Measurements from ENCODE around the gene PSMB3. TPM values are rescaled to one million over a fixed set of nuclear protein-coding genes. Genes with fewer than 3 reads are reported as not detected.

Gene PSMB3
- total RNA-seq, 2 experiments from 2014 or later = 182 to 189 TPM

- Mint-ChIP-seq H3K36me3 (peaks cover 5% of the 10 kb centered on the region), H3K9me3 (no peaks in the 10 kb centered on the region), H3K4me3 (peak overlapping the region; percentile 93), H3K4me1 (peaks cover 45% of the 10 kb centered on the region), H3K27ac (peak overlapping the region; percentile 12), H3K27me3 (no peaks in the 10 kb centered on the region)
- ATAC-seq (ENCODE audit: low read depth) (no peak), DNase-seq (no peak)
- POLR2A ChIA-PET = interaction anchor here (1.3 to 2.3 kb wide), 2 partner anchors 12 to 28 kb away, joined by 3 to 18 read pairs; partner anchors contain the start of gene MLLT6
Measured at GRCh38 chr17:38732376-38733281, 19.9 kb upstream of the PSMB3 start.

GRCh38 chr17:38733282-38733981 is 19.1 kb upstream of the PSMB3 start:
- H3K27me3 Mint-ChIP-seq = no peaks in the 10 kb centered on the region
- POLR2A ChIA-PET = no interaction called here

GRCh38 chr17:38733982-38734973 is 18.3 kb upstream of the PSMB3 start:
- Mint-ChIP-seq H3K36me3 (peaks cover 2% of the 10 kb centered on the region), H3K4me3 (no peak overlapping the region), H3K27ac (peak overlapping the region; percentile 8), H3K27me3 (no peaks in the 10 kb centered on the region), H3K9me3 (no peaks in the 10 kb centered on the region), H3K4me1 (peaks cover 29% of the 10 kb centered on the region)
- no peak for DNase-seq
- ATAC-seq (ENCODE audit: low read depth) = no peak
- POLR2A ChIA-PET = interaction anchor here (0.6 to 3.3 kb wide), 4 partner anchors 27 to 58 kb away, joined by 3 to 32 read pairs (median 4); partner anchors contain the start of gene EPOP

More at GRCh38 chr17:38733282-38733981, 19.1 kb upstream of the PSMB3 start:
- no peaks in the 10 kb centered on the region for H3K9me3 Mint-ChIP-seq
- no peak for DNase-seq
- peak overlapping the region; percentile 12 for H3K27ac Mint-ChIP-seq
- peaks cover 2% of the 10 kb centered on the region for H3K36me3 Mint-ChIP-seq
- H3K4me1 Mint-ChIP-seq = peaks cover 37% of the 10 kb centered on the region
- no peak for ATAC-seq (ENCODE audit: low read depth)
- no peak overlapping the region for H3K4me3 Mint-ChIP-seq

- ATAC-seq (ENCODE audit: low read depth) = no peak
- H3K4me3 Mint-ChIP-seq = no peak overlapping the region
- DNase-seq = peak; percentile 79
- POLR2A ChIA-PET = interaction anchor here (0.6 to 3.3 kb wide), 8 partner anchors 18 to 59 kb away, joined by 3 to 32 read pairs (median 4); partner anchors contain the start of genes EPOP and MLLT6
- peaks cover 25% of the 10 kb centered on the region for H3K4me1 Mint-ChIP-seq
- no peaks in the 10 kb centered on the region for H3K9me3 Mint-ChIP-seq
- H3K36me3 Mint-ChIP-seq = peaks cover 2% of the 10 kb centered on the region
- no peaks in the 10 kb centered on the region for H3K27me3 Mint-ChIP-seq
- H3K27ac Mint-ChIP-seq = no peak overlapping the region
Measured at GRCh38 chr17:38735161-38735997, 17.2 kb upstream of the PSMB3 start.

GRCh38 chr17:38738007-38738662 is 14.4 kb upstream of the PSMB3 start:
- DNase-seq (no peak), ATAC-seq (ENCODE audit: low read depth) (no peak)
- H3K27me3 Mint-ChIP-seq = peaks cover 2% of the 10 kb centered on the region
- no peaks in the 10 kb centered on the region for H3K9me3 Mint-ChIP-seq
- H3K4me3 Mint-ChIP-seq = no peak overlapping the region
- no peak overlapping the region for H3K27ac Mint-ChIP-seq
- no peaks in the 10 kb centered on the region for H3K36me3 Mint-ChIP-seq
- peaks cover 15% of the 10 kb centered on the region for H3K4me1 Mint-ChIP-seq
- POLR2A ChIA-PET = interaction anchor here (0.6 kb wide), 1 partner anchor 82 kb away, joined by 4 read pairs; no protein-coding TSS in a partner anchor

GRCh38 chr17:38738686-38739085 is 13.9 kb upstream of the PSMB3 start:
- Mint-ChIP-seq H3K9me3 (no peaks in the 10 kb centered on the region), H3K4me3 (no peak overlapping the region), H3K27me3 (peaks cover 2% of the 10 kb centered on the region), H3K36me3 (no peaks in the 10 kb centered on the region), H3K4me1 (peaks cover 13% of the 10 kb centered on the region), H3K27ac (no peak overlapping the region)
- DNase-seq = no peak
- POLR2A ChIA-PET = interaction anchor here (0.6 kb wide), 1 partner anchor 83 kb away, joined by 4 read pairs; no protein-coding TSS in a partner anchor
- no peak for ATAC-seq (ENCODE audit: low read depth)

- DNase-seq (no peak), ATAC-seq (ENCODE audit: low read depth) (no peak)
- no peaks in the 10 kb centered on the region for H3K9me3 Mint-ChIP-seq
- H3K36me3 Mint-ChIP-seq = no peaks in the 10 kb centered on the region
- peaks cover 9% of the 10 kb centered on the region for H3K4me1 Mint-ChIP-seq
- POLR2A ChIA-PET = no interaction called here
- no peak overlapping the region for H3K27ac Mint-ChIP-seq
- H3K27me3 Mint-ChIP-seq = peaks cover 2% of the 10 kb centered on the region
- H3K4me3 Mint-ChIP-seq = no peak overlapping the region
Measured at GRCh38 chr17:38739305-38739704, 13.2 kb upstream of the PSMB3 start.

GRCh38 chr17:38740044-38740443 is 12.5 kb upstream of the PSMB3 start:
- Mint-ChIP-seq H3K4me1 (peaks cover 5% of the 10 kb centered on the region), H3K9me3 (no peaks in the 10 kb centered on the region), H3K36me3 (no peaks in the 10 kb centered on the region), H3K27ac (no peak overlapping the region), H3K4me3 (no peak overlapping the region), H3K27me3 (peaks cover 2% of the 10 kb centered on the region)
- DNase-seq (no peak), ATAC-seq (ENCODE audit: low read depth) (no peak)
- POLR2A ChIA-PET = no interaction called here

- Mint-ChIP-seq H3K4me1 (peaks cover 5% of the 10 kb centered on the region), H3K36me3 (no peaks in the 10 kb centered on the region), H3K4me3 (no peak overlapping the region), H3K27ac (no peak overlapping the region), H3K27me3 (peaks cover 4% of the 10 kb centered on the region), H3K9me3 (no peaks in the 10 kb centered on the region)
- POLR2A ChIA-PET = no interaction called here
- ATAC-seq (ENCODE audit: low read depth) (no peak), DNase-seq (no peak)
Measured at GRCh38 chr17:38740806-38741205, 11.7 kb upstream of the PSMB3 start.

- POLR2A ChIA-PET = no interaction called here
- ATAC-seq (ENCODE audit: low read depth) (no peak), DNase-seq (no peak)
- Mint-ChIP-seq H3K4me1 (peaks cover 11% of the 10 kb centered on the region), H3K27me3 (peaks cover 10% of the 10 kb centered on the region), H3K27ac (no peak overlapping the region), H3K9me3 (no peaks in the 10 kb centered on the region), H3K36me3 (no peaks in the 10 kb centered on the region), H3K4me3 (no peak overlapping the region)
Measured at GRCh38 chr17:38741461-38741860, 11.1 kb upstream of the PSMB3 start.

GRCh38 chr17:38741921-38742410 is 10.6 kb upstream of the PSMB3 start:
- POLR2A ChIA-PET = interaction anchor here (1.2 kb wide), 1 partner anchor 10 kb away, joined by 3 read pairs; the partner anchor contains the start of gene PSMB3
- DNase-seq = no peak
- Mint-ChIP-seq H3K27me3 (peaks cover 15% of the 10 kb centered on the region), H3K36me3 (no peaks in the 10 kb centered on the region), H3K9me3 (no peaks in the 10 kb centered on the region), H3K4me3 (no peak overlapping the region), H3K4me1 (peaks cover 15% of the 10 kb centered on the region), H3K27ac (peak overlapping the region; percentile 46)
- ATAC-seq (ENCODE audit: low read depth) = no peak
